GM23248 (cell line): ENCODE data around the gene MYO1H. TPM values are rescaled to one million over a fixed set of nuclear protein-coding genes. Genes with fewer than 3 reads are reported as not detected.
A peak's percentile ranks its signal among the peaks of the same experiment; 100 is the strongest.

Experiments
- DNase-seq: peaks from one replicate; pipeline ENCODE4 v3.0.0-alpha.2; 2015
- H2AFZ ChIP-seq: fragments of 200-600 bp; sonication (generic); 2 replicates; pipeline ENCODE4 v1.6.1; 2016; ENCODE audit warnings: antibody characterized with exemption
- H3F3A ChIP-seq: fragments of 200-600 bp; sonication (generic); 2 replicates; pipeline ENCODE4 v1.6.1; 2016; ENCODE audit warnings: mild to moderate bottlenecking, antibody characterized with exemption, mixed run types; ENCODE audit not compliant: insufficient read depth
- H3K27ac ChIP-seq: fragments of 200-600 bp; sonication (generic); 2 replicates; pipeline ENCODE4 v1.5.1; 2016; ENCODE audit warnings: mild to moderate bottlenecking
- H3K27me3 ChIP-seq: fragments of 200-600 bp; sonication (generic); replicated peaks from 2 replicates; pipeline ENCODE4 v1.6.1; 2016; ENCODE audit warnings: mild to moderate bottlenecking; ENCODE audit not compliant: insufficient read depth
- H3K36me3 ChIP-seq: fragments of 200-600 bp; sonication (generic); 2 replicates; pipeline ENCODE4 v1.6.1; 2016; ENCODE audit warnings: low read depth, mild to moderate bottlenecking
- H3K4me1 ChIP-seq: fragments of 200-600 bp; sonication (generic); 2 replicates; pipeline ENCODE4 v1.6.1; 2016; ENCODE audit warnings: mild to moderate bottlenecking; ENCODE audit not compliant: insufficient read depth
- H3K4me2 ChIP-seq: fragments of 200-600 bp; sonication (generic); one replicate; pipeline ENCODE4 v1.6.1; 2016; ENCODE audit warnings: mild to moderate bottlenecking; ENCODE audit not compliant: unreplicated experiment
- H3K4me3 ChIP-seq: fragments of 200-600 bp; sonication (generic); 2 replicates; pipeline ENCODE4 v1.5.1; 2016; ENCODE audit warnings: mild to moderate bottlenecking
- H3K79me2 ChIP-seq: fragments of 200-600 bp; sonication (generic); 2 replicates; pipeline ENCODE4 v1.6.1; 2016; ENCODE audit warnings: mild to moderate bottlenecking; ENCODE audit not compliant: insufficient read depth
- H3K9ac ChIP-seq: fragments of 200-600 bp; sonication (generic); 2 replicates; pipeline ENCODE4 v1.6.1; 2016; ENCODE audit warnings: mild to moderate bottlenecking
- H3K9me2 ChIP-seq: fragments of 200-600 bp; sonication (generic); 2 replicates; pipeline ENCODE4 v1.6.1; 2016; ENCODE audit warnings: mixed run types, mild to moderate bottlenecking, moderate library complexity; ENCODE audit not compliant: insufficient read depth
- H3K9me3 ChIP-seq: fragments of 200-600 bp; sonication (generic); one replicate; pipeline ENCODE4 v1.6.1; 2017; ENCODE audit warnings: low read depth
- H4K20me1 ChIP-seq: fragments of 200-600 bp; sonication (generic); 2 replicates; pipeline ENCODE4 v1.6.0; 2016; ENCODE audit not compliant: insufficient read depth
- EZH2 ChIP-seq: fragments of 200-600 bp; sonication (generic); IDR thresholded peaks from 2 replicates; pipeline ENCODE4 v1.6.1; 2018; ENCODE audit warnings: antibody characterized with exemption, mild to moderate bottlenecking; ENCODE audit not compliant: insufficient read depth, poor library complexity, severe bottlenecking
- EZH2phosphoT487 ChIP-seq: fragments of 200-600 bp; sonication (generic); IDR thresholded peaks from 2 replicates; pipeline ENCODE4 v1.6.1; 2018; ENCODE audit warnings: antibody characterized with exemption, moderate library complexity, mild to moderate bottlenecking, low read depth; ENCODE audit not compliant: insufficient read depth
- WGBS, 2 experiments: methylation state at CpG; one replicate each; pipeline ENCODE4 v1.1.6; 2015 to 2017; ENCODE audit warnings: low lambda C conversion rate in 2 of 2, low coverage in 1 of 2; ENCODE audit errors: missing lambda C conversion rate in 2 of 2; 5-methylcytosine and 5-hydroxymethylcytosine counted together
- in situ Hi-C: fragments of 300-500 bp; cut with MboI; formaldehyde crosslinking; loops from 2 replicates; pipeline ENCODE4 v1.15.0; 2020
- polyA plus RNA-seq: library from polyadenylated mRNA; unstranded; fragments of >200 nt; fragmentation: Nextera tagmentation; extraction: Ambion mirVana; gene quantifications from 2 replicates; pipeline ENCODE4 v1.2.1, GENCODE V29; 2016
- total RNA-seq: library from RNA; depleted of rRNA; stranded (reverse); fragments of >200 nt; shearing (Covaris generic); gene quantifications from 2 replicates; pipeline ENCODE4 v1.2.3, GENCODE V29; 2014

Gene MYO1H
- total and polyA plus RNA-seq, 2 experiments from 2014 or later: not detected

- in situ Hi-C loops: loop anchor here (5.0 kb wide), 1 partner anchor 43 kb away; no protein-coding TSS in a partner anchor
- Histone ChIP-seq H3K4me2 (peak overlapping the region; percentile 89), H3K27me3 (no peaks in the 10 kb centered on the region), H3K9ac (peak overlapping the region; percentile 97), H2AFZ (no peak overlapping the region), H4K20me1 (no peaks in the 10 kb centered on the region), H3K79me2 (peaks cover 99% of the 10 kb centered on the region), H3K27ac (no peak overlapping the region), H3K4me1 (peaks cover 44% of the 10 kb centered on the region), H3K36me3 (peaks cover 7% of the 10 kb centered on the region; the same call in 1 of the 2 replicates), H3F3A (0 out of 2 replicates have a peak, but pooled peaks cover 10% of the 10 kb centered on the region), H3K4me3 (peak overlapping the region; percentile 95), H3K9me2 (no peaks in the 10 kb centered on the region), H3K9me3 (no peaks in the 10 kb centered on the region)
- no peak for DNase-seq
- TF ChIP-seq EZH2phosphoT487: no peak
- TF ChIP-seq EZH2: no peak
- 76 to 81% methylated on average over 7 of the region's 7 CpGs for WGBS, 2 experiments
Measured at GRCh38 chr12:109475121-109475520, 127.4 kb downstream of the MYO1H start.

DNA sequence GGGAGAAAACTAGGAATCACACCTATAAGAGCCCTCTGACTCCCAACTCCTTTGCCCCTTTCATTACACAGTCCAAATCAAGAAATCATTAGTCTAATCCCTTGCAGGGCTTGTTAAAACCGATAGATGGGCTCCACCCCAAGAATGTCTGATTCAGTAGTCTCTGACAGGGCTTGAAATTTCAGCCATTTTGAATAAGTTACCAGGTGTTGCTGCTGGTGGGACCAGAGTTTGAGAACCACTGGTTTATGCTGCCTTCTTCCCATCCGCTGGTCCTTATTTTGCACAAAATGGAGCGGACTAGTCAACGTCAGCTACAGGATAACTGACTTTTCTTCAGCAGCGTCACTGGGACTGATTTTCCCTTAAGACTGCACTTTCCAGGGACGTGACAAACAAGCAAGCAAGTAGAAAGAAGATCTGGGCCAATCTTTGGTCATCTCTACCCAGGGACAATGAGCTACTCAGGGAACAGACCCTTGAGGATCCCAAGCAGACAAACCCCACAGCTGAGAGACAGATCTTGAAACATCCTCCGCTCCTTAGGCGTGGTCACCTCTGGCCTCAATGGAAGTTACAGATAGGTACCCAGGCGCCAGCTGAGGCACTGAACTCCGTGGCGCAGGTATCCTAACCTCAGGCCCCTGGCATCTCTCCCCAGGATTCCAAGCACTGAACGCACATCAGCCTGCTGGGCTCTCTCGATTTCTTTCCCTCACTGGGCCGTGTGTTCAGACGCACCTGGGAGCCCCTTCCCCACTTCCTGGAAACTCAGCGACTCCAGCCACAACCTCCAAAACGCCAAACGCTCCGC, 128.5 kb downstream of the MYO1H start:
- peaks cover 3% of the 10 kb centered on the region; the same call in 1 of the 2 replicates for H3K36me3 ChIP-seq
- H3K27me3 ChIP-seq: no peaks in the 10 kb centered on the region
- peaks cover 99% of the 10 kb centered on the region for H3K79me2 ChIP-seq
- H4K20me1 ChIP-seq: no peaks in the 10 kb centered on the region
- H3K4me2 ChIP-seq: peak overlapping the region; percentile 89
- 0 out of 2 replicates have a peak, but pooled peaks cover 10% of the 10 kb centered on the region for H3F3A ChIP-seq
- H3K4me1 ChIP-seq: peaks cover 38% of the 10 kb centered on the region
- H3K9me2 ChIP-seq: no peaks in the 10 kb centered on the region
- H3K27ac ChIP-seq: peak overlapping the region; percentile 93
- WGBS, 2 experiments: 0 to 3% methylated on average over 19 of the region's 19 CpGs
- no peak overlapping the region for H2AFZ ChIP-seq
- H3K9me3 ChIP-seq: no peaks in the 10 kb centered on the region
- peak overlapping the region; percentile 97 for H3K9ac ChIP-seq
- TF ChIP-seq EZH2phosphoT487: no peak
- TF ChIP-seq EZH2: no peak
- in situ Hi-C loops: loop anchor here (5.0 kb wide), 1 partner anchor 44 kb away; no protein-coding TSS in a partner anchor
- peak overlapping the region; percentile 95 for H3K4me3 ChIP-seq
- DNase-seq: peak; percentile 63

DNA sequence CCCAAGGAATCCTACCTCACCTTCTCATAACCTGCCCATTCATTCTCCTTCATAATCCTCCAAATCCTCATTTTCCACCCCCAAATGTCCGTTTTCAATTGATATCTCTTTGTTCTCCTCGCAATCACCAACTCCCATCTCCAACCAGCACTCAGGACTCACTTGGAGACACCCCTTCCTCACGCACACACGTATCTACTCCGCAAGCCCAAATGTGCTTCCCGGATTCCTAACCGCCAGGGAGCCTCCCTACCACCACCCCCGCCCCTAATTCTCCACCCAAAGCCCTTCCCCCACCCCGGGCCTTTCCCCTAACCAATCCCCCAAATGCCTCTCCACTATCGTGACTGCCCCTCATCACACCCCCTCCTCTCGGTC, 129.1 kb downstream of the MYO1H start:
- 0 to 2% methylated on average over 9 to 11 of the region's 11 CpGs for WGBS, 2 experiments
- peak overlapping the region; percentile 92 for H2AFZ ChIP-seq
- H3F3A ChIP-seq: 0 out of 2 replicates have a peak, but pooled peaks cover 10% of the 10 kb centered on the region
- no peaks in the 10 kb centered on the region for H3K9me2 ChIP-seq
- no peaks in the 10 kb centered on the region; the same call in 1 of the 2 replicates for H3K36me3 ChIP-seq
- H3K9ac ChIP-seq: peak overlapping the region; percentile 97
- in situ Hi-C loops: loop anchor here (5.0 kb wide), 1 partner anchor 44 kb away; no protein-coding TSS in a partner anchor
- TF ChIP-seq EZH2 (no peak), EZH2phosphoT487 (no peak)
- H3K79me2 ChIP-seq: peaks cover 99% of the 10 kb centered on the region
- H3K4me3 ChIP-seq: peak overlapping the region; percentile 95
- DNase-seq: peak; percentile 31
- peak overlapping the region; percentile 89 for H3K4me2 ChIP-seq
- peaks cover 35% of the 10 kb centered on the region for H3K4me1 ChIP-seq
- H3K9me3 ChIP-seq: no peaks in the 10 kb centered on the region
- no peaks in the 10 kb centered on the region for H4K20me1 ChIP-seq
- H3K27me3 ChIP-seq: no peaks in the 10 kb centered on the region
- H3K27ac ChIP-seq: peak overlapping the region; percentile 93

- Histone ChIP-seq H3F3A (0 out of 2 replicates have a peak, but pooled peaks cover 6% of the 10 kb centered on the region), H3K36me3 (no peaks in the 10 kb centered on the region; the same call in 1 of the 2 replicates), H3K9me3 (no peaks in the 10 kb centered on the region), H3K4me3 (peak within 1 kb of the TSS; percentile 95), H3K4me1 (peaks cover 29% of the 10 kb centered on the region), H2AFZ (peak within 1 kb of the TSS; percentile 92), H3K9ac (peak within 1 kb of the TSS; percentile 97), H3K27ac (peak within 1 kb of the TSS; percentile 93), H3K4me2 (peak within 1 kb of the TSS; percentile 89), H4K20me1 (no peaks in the 10 kb centered on the region), H3K9me2 (no peaks in the 10 kb centered on the region), H3K79me2 (peaks cover 98% of the 10 kb centered on the region), H3K27me3 (no peaks in the 10 kb centered on the region)
- no peak for TF ChIP-seq EZH2phosphoT487
- TF ChIP-seq EZH2: no peak
- in situ Hi-C loops: loop anchor here (5.0 kb wide), 1 partner anchor 45 kb away; no protein-coding TSS in a partner anchor
- peak; percentile 96 for DNase-seq
- WGBS, 2 experiments: 0 to 1% methylated on average over 51 to 54 of the region's 54 CpGs
Measured at GRCh38 chr12:109477185-109477962, 129.7 kb downstream of the MYO1H start, which contains the start of the genes KCTD10 and UBE3B. Gene KCTD10 (minus strand): TSS chr12:109477300. CDS start chr12:109477262, 38 bp downstream. Gene UBE3B (plus strand): TSS chr12:109477634. CDS start chr12:109483552, 5,918 bp downstream.
